ENCODE measurements around the gene KCNE4.
A peak's percentile ranks its signal among the peaks of the same experiment; 100 is the strongest.

The KCNE4 gene

GRCh38 chr2:223088866-223089265, 36.9 kb downstream of the KCNE4 start:
- no peak for DNase-seq

- no peak for DNase-seq
Measured at GRCh38 chr2:223090039-223090438, 38.0 kb downstream of the KCNE4 start.

- DNase-seq: no peak
Measured at GRCh38 chr2:223090540-223091235, 38.7 kb downstream of the KCNE4 start.

GRCh38 chr2:223092667-223093066, 40.7 kb downstream of the KCNE4 start:
- no peak for DNase-seq

- peak; percentile 46 for DNase-seq
Measured at GRCh38 chr2:223093436-223094241, 41.6 kb downstream of the KCNE4 start.

- no peak for DNase-seq
Measured at GRCh38 chr2:223095207-223095606, 43.2 kb downstream of the KCNE4 start.

GRCh38 chr2:223096235-223096970, 44.4 kb downstream of the KCNE4 start:
- no peak for DNase-seq

GRCh38 chr2:223097888-223098383, 45.9 kb downstream of the KCNE4 start:
- no peak for DNase-seq

GRCh38 chr2:223099561-223099960, 47.6 kb downstream of the KCNE4 start:
- DNase-seq: no peak

- DNase-seq: no peak
Measured at GRCh38 chr2:223100061-223100511, 48.1 kb downstream of the KCNE4 start.

- no peak for DNase-seq
Measured at GRCh38 chr2:223101340-223102039, 49.5 kb downstream of the KCNE4 start.

GRCh38 chr2:223102040-223102400, 50.0 kb downstream of the KCNE4 start:
- no peak for DNase-seq

- no peak for DNase-seq
Measured at GRCh38 chr2:223102450-223102849, 50.5 kb downstream of the KCNE4 start.

GRCh38 chr2:223104336-223105132, 52.5 kb downstream of the KCNE4 start:
- DNase-seq: no peak

All from NCI-H1436 (cell line).